Esophagus squamous epithelium (tissue), 4 donors: ENCODE measurements around the gene POU2F2.

Experiments used
- CTCF ChIP-seq, 6 experiments: fragments of 450-650 bp in 4 of 6; fragments of 200-600 bp in 2 of 6; sonication (generic) in 2 of 6; IDR thresholded peaks; one replicate each; pipeline ENCODE4 v1.5.1; 2016 to 2019; ENCODE audit warnings: antibody characterized with exemption in 6 of 6, mild to moderate bottlenecking in 4 of 6, moderate library complexity in 4 of 6
- POLR2A ChIP-seq, 4 donors: fragments of 450-650 bp; IDR thresholded peaks; one replicate each; pipeline ENCODE4 v1.6.1; 2017; ENCODE audit warnings: antibody characterized with exemption in 4 of 4, mild to moderate bottlenecking in 4 of 4, moderate library complexity in 3 of 4

DNA sequence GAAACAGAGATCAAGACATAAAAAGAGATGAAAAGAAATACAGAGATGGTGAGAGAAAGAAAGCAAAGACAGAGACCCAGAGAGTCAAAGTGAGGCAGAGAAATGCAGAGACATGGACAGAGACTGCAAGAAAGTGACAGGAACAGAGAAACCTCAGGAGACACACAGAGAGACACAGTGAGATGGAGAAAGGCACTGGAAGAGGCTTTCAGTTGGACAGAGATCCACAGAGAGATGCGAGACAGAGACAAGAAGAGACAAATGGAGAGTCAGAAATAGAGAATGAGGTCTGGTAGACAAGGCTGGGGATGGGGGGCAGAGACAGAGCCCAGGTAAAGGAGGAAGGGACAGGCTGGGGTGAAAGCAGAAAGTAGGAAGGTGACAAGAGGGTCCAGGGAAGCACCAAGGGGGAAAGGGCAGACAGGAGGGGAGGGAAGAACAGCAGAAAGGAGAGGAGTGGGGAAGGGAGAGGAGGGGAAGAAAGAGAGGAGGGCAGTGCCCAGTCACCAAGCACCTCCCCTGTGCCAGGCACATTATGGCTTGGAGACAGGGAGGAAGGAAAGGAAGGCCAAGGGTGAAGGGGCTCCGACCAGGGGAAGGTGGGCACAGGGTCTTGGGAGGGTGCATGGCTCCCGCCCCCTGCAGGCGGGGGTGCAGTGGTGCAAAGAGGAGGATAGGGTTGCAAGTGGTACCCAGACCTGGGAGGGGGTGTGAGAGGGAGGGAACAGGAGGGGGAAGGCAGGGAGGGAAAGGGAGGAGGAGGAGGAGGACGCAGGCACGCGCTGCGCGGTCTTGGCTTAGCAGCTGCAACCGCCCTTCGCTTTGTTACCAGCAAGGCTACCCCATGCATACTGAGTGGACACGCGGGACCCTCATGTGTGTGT, 46.8 kb upstream of the POU2F2 start:
- TF ChIP-seq CTCF (IDR thresholded peaks at IDR 0.05) (no peak), POLR2A (IDR thresholded peaks at IDR 0.05) (no peak)
